ENCODE measurements around the gene ANKRD44.

ANKRD44 gene

GRCh38 chr2:197204519-197205250 is 105.9 kb downstream of the ANKRD44 start:
- no peak for DNase-seq

DNA sequence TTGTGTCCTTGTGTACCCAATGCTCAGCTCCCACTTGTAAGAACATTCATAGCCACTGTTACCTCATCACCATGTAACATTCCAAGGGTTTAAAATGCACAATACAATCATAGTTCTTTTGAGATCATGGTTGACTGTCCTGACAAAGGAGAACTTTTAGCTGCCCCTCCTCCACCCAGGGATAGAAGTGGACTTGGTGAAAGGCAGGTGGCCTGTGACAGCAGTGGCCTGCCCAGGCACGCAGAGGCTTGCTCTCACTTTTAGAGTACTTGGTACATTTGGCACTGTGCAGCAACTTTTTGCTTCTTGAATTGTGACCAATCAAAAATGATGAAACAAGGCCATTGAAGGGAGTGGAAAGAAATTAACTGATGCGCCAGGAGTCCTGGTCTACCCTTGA is 108.7 kb downstream of the ANKRD44 start:
- DNase-seq, result no peak

DNA sequence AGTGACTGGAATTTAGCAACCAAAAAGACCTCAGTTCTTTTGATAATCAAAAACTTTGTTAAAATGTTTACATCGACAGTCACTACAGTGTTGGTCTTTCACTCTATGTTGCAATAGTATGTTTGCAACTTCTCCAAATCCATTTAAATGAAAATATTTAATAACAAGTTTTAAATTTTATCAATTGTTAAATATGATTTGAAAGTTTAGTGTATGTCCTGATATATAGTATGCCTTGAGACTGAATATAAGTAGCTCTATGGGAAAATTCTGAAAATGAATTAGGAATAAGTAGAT is 109.9 kb downstream of the ANKRD44 start:
- DNase-seq, result no peak

GRCh38 chr2:197200051-197200761 is 110.4 kb downstream of the ANKRD44 start:
- DNase-seq, result no peak

DNA sequence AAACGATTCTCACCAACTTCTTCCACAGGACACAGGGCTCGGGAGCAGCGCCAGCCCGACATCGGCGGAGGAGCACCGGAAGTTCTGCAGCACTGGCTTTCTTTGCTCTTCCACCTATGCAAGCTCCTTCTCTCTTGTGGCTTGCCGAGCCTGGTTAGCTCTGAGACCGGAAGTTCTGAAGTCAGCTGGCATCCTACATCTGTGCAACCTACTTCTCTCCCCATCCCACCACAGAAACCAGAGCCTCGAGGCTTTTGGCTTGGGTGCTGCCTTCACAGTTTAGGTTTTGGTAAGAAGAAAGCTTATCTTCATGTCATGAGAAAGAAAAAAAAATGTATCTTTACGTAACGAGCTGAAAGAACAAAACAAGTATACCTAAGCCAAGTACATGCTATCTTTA is 111.7 kb downstream of the ANKRD44 start:
- DNase-seq, result no peak

DNA sequence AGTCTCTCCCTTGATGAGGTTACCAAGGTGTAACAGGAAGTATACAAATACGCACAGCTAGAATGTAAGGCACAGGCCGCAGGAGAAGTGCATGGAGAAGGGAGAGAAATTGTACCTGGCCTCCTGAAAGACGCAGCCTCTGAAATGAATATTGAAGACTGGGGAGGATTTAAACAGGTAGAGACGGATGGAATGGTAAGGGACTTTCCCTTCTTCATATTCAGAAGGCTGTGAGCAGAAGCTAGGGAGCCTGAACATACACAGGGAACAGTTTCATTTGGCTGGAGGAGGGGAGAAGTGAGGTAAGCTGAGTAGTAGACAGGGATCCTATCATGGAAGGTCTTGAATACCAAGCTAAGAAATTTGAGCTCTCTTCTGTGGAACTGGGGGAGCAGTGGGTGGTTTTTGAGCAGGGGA is 112.7 kb downstream of the ANKRD44 start:
- no peak for DNase-seq

GRCh38 chr2:197196541-197197180 is 113.9 kb downstream of the ANKRD44 start:
- DNase-seq, result no peak

DNA sequence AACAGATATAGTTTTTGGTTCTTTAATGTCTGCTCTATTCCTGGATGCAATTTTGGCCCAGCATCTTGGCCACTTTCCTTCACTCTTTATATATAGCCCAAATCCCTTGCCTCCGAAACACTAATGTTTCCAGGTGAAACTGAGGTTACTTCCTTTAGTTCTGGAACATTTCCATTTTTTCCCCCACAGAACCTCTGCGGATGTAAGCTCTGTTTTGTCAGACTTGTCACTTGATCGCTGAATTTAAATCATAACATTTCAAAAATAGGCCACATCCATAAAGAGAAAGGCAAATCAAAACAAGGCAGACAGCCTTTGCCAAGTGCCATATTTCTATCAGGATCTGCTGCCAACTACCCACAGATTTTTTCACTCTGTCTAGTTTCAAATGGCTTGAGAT is 115.1 kb downstream of the ANKRD44 start:
- no peak for DNase-seq

- DNase-seq, result no peak
Observed at GRCh38 chr2:197191940-197192322, 118.6 kb downstream of the ANKRD44 start.

DNA sequence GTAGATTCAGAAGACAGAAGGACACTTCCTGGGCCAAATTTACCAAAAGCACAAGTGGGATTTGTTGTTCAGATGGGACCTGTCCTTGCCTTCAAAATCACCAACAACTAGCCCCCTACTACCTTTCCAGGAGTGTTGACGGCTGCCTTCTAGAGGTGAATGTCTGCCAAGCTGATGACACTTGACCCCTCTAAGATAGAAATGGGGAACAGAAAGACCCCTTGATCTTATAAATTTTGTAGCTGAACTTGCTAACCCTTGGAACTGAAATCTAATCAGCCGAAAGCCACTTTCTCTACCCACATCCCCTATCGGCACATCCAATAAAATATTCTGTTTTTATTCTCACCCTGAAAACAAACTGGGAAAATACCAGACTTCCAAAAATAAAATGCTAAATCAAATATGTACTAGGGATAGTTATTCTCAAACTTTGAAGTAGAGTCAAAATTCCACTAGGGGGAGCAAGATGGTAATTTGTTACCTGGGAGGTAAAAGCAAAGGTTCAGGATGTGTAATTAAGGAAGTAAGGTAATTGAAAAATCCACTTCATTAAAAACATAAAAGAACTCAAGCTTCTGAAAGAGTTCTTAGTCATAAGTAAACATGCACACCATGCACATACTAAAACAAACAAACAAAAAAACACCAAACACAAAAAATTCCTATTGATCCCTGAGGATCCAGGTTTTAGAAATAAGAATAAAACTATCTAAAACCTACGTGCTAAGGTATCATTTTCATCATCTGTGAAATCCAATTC is 119.2 kb downstream of the ANKRD44 start:
- DNase-seq, result no peak

DNA sequence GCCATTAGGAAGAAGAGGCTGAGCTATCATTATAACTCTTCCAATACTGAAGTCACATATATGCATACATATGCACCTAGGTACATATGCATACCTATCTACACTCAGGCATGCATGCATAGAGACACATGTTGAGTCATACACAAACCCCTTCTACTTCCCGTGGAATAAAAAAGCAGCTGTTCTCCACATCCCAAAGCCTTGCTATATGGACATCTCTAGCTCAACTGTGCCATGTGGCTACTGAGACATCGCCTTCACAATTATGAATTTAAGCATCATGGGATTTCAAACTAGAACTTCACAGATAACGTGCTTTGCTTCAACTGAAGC is 120.5 kb downstream of the ANKRD44 start:
- no peak for DNase-seq

- no peak for DNase-seq
Observed at GRCh38 chr2:197189426-197190099, 121.0 kb downstream of the ANKRD44 start.

DNA sequence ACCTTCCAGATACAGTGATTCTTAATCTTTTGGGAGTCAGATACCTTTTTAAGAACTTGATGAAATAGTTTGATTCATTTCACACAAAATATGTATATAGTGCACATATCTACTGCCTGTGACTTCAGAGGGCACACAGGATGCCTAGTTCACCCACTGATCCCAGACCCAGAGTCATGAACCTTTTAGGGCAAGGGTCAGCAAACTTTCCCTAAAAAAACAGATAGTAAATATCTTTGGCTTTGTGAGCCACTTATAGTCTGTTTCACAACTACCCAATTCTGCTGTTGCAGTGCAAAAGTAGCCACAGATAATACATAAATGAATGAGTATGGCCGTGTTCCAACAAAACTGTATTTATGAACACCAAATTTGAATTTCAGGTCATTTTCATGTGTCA is 124.9 kb downstream of the ANKRD44 start:
- DNase-seq, result no peak

DNA sequence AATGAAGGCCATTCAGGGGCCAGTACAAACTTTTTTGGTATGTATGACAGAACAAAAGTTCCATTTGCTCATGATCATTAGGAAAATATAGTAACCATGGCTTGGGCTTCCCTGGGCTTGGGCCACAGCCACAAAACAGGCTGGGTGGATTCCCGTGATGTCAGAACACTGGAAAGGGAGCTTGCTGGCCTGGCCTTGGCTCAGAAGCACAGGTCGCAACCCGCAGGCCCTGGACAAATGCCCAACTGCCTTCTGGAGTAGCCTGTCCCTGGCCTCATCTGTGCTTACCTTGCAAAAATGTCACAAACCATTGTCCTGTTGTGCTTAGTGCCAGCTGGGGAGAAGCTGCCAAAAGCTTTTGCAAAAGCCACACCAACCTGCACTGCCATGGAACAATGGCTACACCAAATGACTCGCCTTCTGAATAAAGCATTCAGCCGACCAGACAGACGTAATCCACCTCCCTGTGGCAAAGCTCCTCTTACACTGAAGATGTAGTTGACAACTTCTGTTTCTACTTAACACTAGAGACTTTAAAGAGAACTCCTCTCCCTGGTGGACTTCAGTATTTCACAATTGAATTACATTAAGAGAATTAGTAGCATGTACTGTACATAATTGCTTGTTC is 125.5 kb downstream of the ANKRD44 start:
- DNase-seq, result no peak

DNA sequence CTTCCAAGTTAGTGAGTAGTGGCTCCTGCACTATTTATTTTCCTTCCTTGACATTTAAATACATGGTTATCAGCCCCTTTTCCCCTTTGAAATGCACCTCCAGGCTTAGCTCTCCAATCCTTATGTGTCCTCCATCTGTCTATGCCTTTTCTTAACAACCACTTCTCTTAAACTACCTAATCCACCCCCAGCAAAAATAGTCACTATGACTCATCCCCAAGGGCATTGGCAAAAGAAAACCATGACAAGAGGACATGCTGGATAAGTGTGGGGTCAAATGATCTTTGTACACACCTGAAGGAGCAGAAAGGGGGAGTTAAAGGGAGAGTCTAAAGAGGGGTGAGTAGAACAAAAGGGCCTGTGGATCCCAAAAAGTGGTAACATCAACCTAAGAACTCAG is 127.2 kb downstream of the ANKRD44 start:
- no peak for DNase-seq

DNA sequence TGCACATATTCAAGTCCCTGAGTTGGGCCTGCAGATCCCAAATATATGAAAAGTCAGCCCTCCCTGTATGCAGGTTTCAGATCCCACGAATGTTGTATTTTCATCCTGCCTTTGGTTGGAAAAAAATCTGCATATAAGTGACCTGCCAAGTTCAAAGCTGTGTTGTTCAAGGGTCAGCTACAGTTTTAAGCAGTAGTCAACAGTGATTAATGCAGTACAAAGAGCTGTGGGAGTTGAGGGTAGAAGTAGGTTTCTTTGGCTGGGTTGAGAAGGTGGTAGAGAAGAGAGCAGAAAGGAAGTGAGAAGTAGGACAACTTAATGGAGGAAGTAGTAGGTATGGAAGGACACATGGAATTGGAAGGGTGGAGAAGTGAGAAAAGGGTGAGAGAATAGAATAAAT is 127.9 kb downstream of the ANKRD44 start:
- DNase-seq, result no peak

- no peak for DNase-seq
Observed at GRCh38 chr2:197181491-197181890, 129.1 kb downstream of the ANKRD44 start.

DNA sequence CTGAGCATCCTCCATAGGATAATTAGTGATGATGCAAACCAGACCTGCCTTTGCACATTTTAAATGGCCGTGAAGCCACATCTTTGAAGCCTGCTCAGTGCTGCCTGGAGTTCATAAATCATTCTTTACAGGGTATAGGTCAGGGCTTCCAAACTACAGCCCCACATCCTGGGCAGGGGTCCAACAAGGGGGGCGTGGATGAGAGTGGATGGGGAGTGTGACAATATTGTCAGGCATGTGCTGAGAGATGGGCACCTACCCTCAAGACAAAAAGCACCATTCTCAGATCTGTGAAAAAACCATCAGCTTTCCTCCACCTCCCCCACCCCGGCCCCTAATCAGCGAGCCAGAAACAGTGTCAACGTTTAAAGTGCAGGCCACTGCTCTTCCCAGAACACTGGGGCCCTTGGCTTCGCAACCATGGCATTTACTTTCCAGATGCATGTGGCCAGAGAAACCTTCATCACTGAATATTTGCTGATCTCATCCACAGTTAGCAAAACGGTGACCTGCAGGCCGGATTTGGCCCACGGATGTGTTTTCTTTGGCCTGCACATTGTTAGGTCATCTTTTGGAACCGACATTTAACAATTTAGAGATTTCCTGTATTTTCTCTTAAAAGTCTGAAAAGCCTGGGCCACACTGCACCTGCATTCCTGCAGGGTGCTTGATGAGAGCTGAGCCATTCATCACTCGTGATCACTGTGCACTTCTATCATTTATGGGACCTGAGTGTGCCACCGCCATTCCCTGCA is 130.7 kb downstream of the ANKRD44 start:
- no peak for DNase-seq

GRCh38 chr2:197176522-197176921 is 134.1 kb downstream of the ANKRD44 start:
- DNase-seq, result no peak

GRCh38 chr2:197174539-197175094 is 136.0 kb downstream of the ANKRD44 start:
- no peak for DNase-seq

DNA sequence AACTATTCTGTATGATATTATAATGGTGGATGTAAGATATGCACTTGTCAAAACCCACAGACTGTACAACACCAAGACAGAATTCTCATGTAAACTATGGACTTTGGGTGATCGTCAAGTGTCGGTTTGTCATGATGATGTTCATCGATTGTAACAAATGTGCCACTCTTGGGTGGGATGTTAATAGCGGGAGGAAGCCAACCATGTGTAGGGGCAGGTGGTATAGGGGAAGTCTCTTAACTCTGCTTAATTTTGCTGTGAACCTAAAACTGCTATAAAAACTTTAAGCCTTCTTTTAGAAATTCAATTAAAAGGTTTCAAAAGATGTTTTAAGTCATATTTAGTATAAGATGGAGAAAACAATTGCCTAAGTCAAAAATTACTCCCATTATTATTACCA is 139.0 kb downstream of the ANKRD44 start:
- DNase-seq, result no peak

GRCh38 chr2:197170208-197170607 is 140.4 kb downstream of the ANKRD44 start:
- DNase-seq, result no peak

Data from amniotic stem cell (primary cell).